Measurements from ENCODE around the gene SLC25A45.
A peak's percentile ranks its signal among the peaks of the same experiment; 100 is the strongest.
"Not testable (repeated sequence)": the region's sequence is repeated elsewhere in the genome, so short reads cannot be mapped to it uniquely, and the experiment has no call there.

SLC25A45 gene

GRCh38 chr11:65363770-65364169, 18.7 kb downstream of the SLC25A45 start:
- no peak for DNase-seq (ENCODE audit: low read depth in 1 of 2, low spot score in 1 of 2)

- DNase-seq (ENCODE audit: low read depth in 1 of 2, low spot score in 1 of 2): no peak
Measured at GRCh38 chr11:65362966-65363365, 19.5 kb downstream of the SLC25A45 start.

- DNase-seq (ENCODE audit: low read depth in 1 of 2, low spot score in 1 of 2): no peak
Measured at GRCh38 chr11:65362320-65362931, 20.0 kb downstream of the SLC25A45 start.

- no peak for DNase-seq (ENCODE audit: low read depth in 1 of 2, low spot score in 1 of 2)
Measured at GRCh38 chr11:65357856-65358356, 24.5 kb downstream of the SLC25A45 start.

- DNase-seq (ENCODE audit: low read depth in 1 of 2, low spot score in 1 of 2): no peak
Measured at GRCh38 chr11:65356394-65356972, 26.0 kb downstream of the SLC25A45 start.

GRCh38 chr11:65355776-65356393, 26.6 kb downstream of the SLC25A45 start:
- DNase-seq (ENCODE audit: low read depth in 1 of 2, low spot score in 1 of 2): no peak

- DNase-seq (ENCODE audit: low read depth in 1 of 2, low spot score in 1 of 2): peak in 1 of 2 donors; percentile 24
Measured at GRCh38 chr11:65355013-65355775, 27.3 kb downstream of the SLC25A45 start.

- peak; percentile 91 to 96 for DNase-seq (ENCODE audit: low read depth in 1 of 2, low spot score in 1 of 2)
Measured at GRCh38 chr11:65354265-65355012, 28.0 kb downstream of the SLC25A45 start, which contains the start of gene TIGD3. TSS of gene TIGD3 (plus strand) at chr11:65354751. CDS start at chr11:65355809, 1,058 bp downstream.

GRCh38 chr11:65353900-65354264, 28.6 kb downstream of the SLC25A45 start:
- DNase-seq (ENCODE audit: low read depth in 1 of 2, low spot score in 1 of 2): no peak

GRCh38 chr11:65353376-65353775, 29.1 kb downstream of the SLC25A45 start:
- DNase-seq (ENCODE audit: low read depth in 1 of 2, low spot score in 1 of 2): no peak

GRCh38 chr11:65352783-65353182, 29.7 kb downstream of the SLC25A45 start:
- no peak for DNase-seq (ENCODE audit: low read depth in 1 of 2, low spot score in 1 of 2)

- DNase-seq (ENCODE audit: low read depth in 1 of 2, low spot score in 1 of 2): no peak
Measured at GRCh38 chr11:65351511-65351910, 30.9 kb downstream of the SLC25A45 start.

GRCh38 chr11:65341856-65342255, 40.6 kb downstream of the SLC25A45 start:
- DNase-seq (ENCODE audit: low read depth in 1 of 2, low spot score in 1 of 2): no peak

GRCh38 chr11:65340226-65340625, 42.2 kb downstream of the SLC25A45 start:
- DNase-seq (ENCODE audit: low read depth in 1 of 2, low spot score in 1 of 2): no peak

GRCh38 chr11:65338676-65339075, 43.8 kb downstream of the SLC25A45 start:
- DNase-seq (ENCODE audit: low read depth in 1 of 2, low spot score in 1 of 2): no peak

GRCh38 chr11:65334696-65335295, 47.6 kb downstream of the SLC25A45 start:
- no peak for DNase-seq (ENCODE audit: low read depth in 1 of 2, low spot score in 1 of 2)

- not testable (repeated sequence) for DNase-seq (ENCODE audit: low read depth in 1 of 2, low spot score in 1 of 2)
Measured at GRCh38 chr11:65332591-65332990, 49.9 kb downstream of the SLC25A45 start.

- no peak for DNase-seq (ENCODE audit: low read depth in 1 of 2, low spot score in 1 of 2)
Measured at GRCh38 chr11:65330544-65330943, 51.9 kb downstream of the SLC25A45 start.

GRCh38 chr11:65329944-65330403, 52.5 kb downstream of the SLC25A45 start:
- peak; percentile 65 to 90 for DNase-seq (ENCODE audit: low read depth in 1 of 2, low spot score in 1 of 2)

- no peak for DNase-seq (ENCODE audit: low read depth in 1 of 2, low spot score in 1 of 2)
Measured at GRCh38 chr11:65329478-65329877, 53.0 kb downstream of the SLC25A45 start.

Data from activated CD4-positive, alpha-beta T cell treated with anti-CD3 and anti-CD28 coated beads, Interleukin-2, amount 50 U/mL, for 24 hours (primary cell).